NCI-H1930 (cell line): ENCODE results near the gene SNX18.

Source experiments
- DNase-seq, 2 experiments: peaks; one replicate each; lab custom pipeline; 2025; lab: John Stamatoyannopoulos, UW

SNX18 gene

DNA sequence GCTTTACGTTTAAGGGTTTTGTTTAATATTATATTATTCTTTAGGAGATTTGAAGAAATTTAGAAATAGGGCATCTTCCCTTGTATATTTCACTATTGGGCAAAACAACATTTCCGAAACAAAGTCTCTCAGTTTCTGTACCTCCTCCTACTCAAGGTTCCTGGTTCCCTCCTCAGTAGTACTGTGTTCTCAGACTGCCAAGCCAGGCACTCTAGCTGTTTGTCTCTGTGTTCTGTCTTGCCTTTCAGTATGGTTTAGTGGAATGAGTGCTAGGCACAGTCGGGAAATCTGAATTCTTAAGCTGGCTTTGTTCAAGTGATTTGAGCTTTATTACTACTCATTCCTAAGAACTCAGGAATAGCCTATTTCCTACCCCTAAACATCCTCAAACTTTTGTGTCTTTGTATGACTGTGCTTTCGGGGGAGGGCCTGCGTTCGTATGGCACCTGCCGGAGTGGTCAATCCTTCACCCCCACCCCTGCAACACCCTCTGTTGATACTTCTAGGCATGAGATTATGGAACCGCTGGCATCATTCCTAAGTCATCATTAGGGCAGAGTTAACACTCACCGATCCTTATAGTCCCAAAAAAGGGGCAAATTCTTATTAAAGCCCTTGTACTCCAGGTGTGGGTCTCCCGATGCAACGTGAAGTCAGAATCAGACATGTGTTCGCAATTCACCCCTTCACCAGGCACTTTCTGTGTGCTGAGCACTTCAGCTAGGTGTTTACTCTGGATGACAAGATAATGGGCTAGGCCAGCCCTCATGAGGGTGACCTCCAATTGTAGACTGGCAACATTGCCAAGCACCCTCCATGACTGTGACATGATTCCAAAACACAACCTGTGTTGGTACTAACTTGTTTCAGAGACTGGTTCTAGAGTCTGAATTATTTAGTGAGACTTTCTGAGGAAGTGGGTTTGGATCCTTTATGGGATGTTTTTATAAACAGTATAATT is 24.5 kb downstream of the SNX18 start:
- DNase-seq: no peak

DNA sequence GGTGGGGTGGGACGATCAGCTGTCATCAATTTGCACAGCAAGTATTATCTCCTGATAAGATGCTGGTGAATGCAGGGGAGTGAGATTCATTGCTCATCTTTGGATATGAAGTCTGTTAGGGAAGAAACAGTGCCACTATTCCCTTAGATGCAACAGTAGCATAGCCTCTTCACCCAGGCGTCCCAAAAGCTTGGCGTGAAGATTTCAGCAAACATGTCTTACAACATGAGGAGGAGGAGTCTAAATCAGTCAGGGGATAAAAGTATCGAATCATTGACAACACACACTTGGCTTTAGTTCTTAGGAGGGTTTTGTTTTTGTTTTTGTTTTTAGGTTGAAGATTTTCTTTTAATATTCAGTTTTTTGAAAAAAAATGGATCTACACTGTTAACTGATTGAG is 26.5 kb downstream of the SNX18 start:
- no peak for DNase-seq

DNA sequence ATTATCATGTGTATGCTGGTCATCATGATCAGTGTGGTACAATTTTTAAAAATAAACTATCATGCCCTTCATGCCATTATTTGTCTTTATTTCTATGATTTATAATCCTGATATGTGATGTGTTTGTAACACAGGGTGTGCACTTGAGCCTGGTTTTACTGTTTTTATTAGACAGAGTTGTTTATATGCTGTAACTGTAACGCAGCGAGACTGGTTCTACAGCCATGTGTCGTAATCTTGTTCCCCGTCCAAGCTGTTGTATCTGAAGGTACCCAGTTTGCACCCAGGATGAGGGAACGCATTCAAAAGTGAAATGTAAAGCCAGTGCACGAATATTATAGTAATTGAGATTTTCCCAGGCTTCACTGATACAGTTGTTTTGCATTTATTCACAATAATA is 28.2 kb downstream of the SNX18 start:
- no peak for DNase-seq

DNA sequence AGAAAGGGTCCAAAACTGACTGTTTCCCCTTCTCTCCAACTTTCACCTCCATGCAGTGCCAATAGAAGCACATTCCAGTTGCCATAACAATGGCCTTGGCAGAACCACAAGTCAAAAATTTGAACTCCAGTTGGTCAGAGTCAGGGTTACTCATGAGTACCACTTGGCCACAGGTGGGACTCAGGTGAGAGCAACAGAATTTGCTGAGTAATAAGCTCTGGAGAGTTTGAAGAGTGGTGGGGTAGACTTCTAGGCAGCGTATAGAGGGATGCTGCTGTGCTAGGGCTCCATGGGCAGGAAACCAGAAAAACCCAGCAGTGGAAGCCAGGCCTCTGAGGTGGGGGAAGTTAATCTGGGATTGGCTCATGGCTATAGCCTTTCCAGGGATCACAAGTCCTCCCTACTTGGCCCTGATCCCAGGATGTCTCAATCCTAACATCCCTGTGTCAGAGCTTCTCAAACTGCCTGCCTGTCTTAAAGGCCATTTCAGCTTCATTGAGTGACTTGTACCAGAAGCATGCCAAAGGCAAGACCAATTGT is 30.2 kb downstream of the SNX18 start:
- DNase-seq: no peak

DNA sequence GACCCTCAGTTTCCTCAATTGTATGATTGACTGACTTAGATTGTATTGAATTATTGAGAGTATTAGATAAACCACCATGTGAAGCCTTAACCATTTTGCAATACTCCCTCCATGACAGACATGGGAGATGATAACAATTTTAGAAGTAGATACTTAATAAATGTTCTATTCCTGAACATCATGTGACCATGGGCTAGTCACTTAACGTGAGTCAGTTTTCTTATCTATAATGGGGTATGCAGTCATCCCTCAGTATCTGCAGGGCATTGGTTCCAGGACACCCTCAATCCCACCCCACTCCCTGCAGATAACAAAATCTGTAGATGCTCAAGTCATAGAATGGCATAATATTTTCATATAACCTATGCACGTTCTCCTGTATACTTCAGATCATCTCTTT is 31.0 kb downstream of the SNX18 start:
- DNase-seq: no peak

DNA sequence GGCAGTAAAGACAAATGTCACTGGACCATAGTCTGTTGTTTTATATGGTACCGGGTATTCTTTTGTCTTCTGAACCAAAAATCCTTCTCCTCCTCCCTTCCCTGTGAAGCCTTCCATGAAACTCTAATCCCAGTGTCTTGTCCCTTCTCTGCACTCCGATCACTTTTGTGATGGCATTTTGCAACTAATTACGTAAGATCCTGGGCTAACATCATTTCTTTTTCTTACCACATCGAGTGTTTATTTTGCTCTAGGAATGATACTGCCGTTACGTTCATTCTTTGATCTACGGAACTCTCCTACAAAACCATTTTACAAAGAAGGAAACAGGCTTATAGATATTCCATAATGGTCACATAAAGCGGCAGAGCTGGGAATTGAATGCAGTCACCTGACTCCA is 33.7 kb downstream of the SNX18 start:
- no peak for DNase-seq

DNA sequence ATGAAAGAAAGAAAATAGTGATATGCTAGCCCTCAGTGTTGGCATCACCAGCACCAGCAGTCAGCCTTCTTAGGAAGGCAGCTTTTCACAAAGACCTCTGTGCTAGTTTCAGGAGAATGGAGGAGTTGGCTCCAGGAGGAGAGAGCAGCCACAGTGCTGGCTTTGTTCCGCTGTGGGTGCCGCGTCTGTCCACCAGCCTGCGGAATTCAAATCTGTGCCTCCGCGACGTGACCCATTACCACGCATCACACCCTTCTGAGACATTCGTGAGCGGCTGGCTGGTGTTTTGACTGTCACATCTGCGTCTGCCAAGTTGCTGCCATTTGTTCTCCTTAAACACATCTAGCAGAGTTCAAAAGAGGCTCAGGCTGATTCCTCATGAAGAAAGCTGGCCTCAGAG is 34.4 kb downstream of the SNX18 start:
- DNase-seq: no peak

DNA sequence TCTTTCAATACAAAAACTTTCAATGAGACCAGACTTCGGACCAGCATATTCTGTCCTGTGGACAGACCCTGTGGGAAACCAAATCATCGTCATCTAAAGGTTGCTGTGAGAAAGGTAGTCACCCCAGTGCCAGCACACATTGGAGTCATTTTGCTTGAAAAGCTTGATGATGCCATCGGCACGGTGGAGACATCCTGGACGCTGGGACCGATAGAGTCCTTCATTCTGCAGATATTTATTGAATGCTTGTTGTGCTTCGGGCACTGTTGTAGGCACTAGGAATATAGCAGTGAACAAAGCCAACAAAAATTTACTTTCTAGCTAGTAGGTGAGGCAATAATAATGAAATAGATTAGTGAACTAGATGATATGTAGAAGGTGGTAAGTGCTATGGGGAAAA is 34.9 kb downstream of the SNX18 start:
- no peak for DNase-seq

DNA sequence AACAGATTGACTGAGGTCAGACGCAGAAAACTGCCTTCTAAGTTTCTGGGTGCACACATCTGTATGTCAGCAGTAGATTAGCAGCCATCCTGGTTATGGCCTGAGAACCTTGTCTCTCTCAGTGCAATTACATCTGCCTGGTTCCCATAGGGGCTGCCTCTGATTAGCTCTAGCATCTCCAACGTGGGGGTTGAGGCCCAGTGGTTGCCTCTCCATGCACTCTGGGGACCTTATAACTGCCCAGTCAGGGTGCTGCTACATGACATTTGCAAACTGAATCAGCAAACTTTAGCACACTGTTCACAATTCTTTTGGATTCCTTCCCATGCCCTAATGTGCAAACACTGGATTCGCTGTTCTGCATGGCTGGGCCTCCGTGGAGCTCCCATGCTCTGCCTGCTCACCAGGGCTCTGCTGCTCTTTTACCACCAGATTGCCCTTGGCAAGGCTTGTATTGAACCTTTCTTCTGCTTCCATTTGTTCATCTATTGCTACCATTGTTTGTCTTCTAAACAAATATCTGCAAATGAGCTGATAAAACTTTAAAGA is 36.2 kb downstream of the SNX18 start:
- no peak for DNase-seq

DNA sequence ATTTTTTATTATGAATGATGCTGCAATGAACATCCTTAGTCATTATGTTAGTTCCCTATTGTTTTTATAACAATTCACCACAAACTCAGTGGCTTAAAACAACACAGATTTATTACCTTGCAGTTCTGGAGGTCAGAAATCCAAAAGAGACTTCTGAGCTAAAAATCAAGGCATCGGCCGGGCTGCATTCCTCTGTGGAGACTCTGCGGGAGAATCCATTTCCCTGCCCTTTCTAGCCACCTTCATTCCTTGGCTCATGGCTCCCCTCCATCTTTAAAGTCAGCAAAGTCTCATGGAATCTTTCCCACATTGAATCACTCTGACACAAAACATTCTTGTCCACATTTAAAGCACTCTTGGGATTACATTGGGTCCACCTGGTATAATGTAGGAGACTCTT is 38.6 kb downstream of the SNX18 start:
- DNase-seq: no peak

DNA sequence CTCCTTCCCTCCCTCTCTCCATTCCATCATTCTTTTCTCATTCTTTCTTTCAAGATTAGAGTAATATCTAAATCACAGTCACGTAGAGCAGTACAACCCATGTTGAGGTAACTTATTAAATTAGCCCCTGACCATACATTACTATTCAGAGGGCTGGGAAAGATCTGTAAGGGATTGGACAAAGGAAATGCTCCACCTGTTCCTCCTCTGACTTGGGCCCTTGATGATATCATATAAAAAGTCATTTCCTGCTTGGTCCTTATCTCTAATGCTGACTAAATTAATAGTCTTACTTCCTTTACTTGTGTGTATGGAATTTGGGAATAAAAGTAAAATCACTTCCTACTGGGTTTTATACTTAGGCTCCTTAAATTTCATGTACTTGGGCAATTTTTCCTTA is 40.8 kb downstream of the SNX18 start:
- DNase-seq: no peak

DNA sequence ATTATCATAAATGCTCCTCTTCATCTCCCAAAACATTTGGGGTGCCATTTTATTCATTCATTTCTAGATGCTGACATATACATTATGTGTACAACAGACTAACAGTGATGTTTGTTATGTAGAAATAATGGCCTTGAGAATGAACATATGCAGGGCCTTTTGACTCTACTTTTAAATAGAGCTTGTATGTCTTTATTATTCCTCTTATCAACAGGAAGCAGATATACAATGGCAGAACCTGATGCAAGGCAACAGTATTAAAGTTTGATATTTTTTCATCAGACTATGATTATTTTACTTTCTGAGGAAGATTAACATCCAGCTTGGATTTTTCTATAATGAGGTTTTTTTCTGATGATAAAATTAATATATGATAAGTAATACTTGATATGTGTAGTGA is 44.1 kb downstream of the SNX18 start:
- DNase-seq: no peak

DNA sequence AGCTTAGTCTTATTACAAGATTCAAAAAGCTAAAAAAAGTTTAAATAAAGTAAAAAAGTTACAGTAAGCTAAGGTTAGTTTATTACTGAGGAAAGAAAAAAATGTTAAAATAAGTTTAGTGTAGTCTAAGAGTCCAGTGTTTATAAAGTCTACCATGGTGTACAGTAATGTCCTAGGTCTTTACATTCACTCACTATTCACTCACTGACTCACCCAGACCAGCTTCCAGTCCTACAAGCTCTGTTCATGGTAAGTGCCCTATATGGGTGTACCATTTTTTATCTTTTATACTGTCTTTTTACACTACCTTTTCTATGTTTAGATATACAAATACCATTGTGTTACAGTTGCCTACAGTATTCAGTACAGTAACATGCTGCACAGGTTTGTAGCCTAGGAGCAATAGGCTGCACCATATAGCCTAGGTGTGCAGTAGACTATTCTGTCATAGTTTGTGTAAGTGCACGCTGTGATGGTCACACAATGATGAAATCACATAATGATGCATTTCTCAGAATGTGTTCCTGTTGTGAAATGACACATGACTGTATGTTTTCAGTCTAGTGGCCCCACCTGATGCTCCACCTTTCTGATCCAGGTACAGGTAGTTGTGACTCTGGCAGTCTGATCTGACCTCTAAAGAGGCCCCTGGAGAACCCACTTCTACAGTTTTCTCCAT is 45.7 kb downstream of the SNX18 start:
- no peak for DNase-seq

DNA sequence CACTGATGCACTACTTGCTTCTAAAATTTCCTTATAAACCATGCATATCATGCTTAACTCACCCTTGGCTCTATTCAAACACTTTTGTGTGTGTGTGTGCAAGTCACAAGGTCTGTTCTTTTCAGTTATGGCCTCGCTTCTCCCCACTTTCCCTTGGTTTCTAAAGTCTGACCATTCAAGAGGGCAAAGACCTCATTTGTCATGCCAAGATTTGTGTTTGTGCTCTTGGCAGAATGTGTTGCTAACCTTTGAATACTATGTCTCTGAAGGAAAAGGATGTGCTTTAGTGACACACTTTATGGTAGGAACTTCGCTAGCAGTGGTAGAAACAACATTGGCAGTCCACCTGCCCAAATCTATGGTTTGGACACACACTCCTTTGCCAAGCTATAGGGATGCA is 50.4 kb downstream of the SNX18 start:
- no peak for DNase-seq

DNA sequence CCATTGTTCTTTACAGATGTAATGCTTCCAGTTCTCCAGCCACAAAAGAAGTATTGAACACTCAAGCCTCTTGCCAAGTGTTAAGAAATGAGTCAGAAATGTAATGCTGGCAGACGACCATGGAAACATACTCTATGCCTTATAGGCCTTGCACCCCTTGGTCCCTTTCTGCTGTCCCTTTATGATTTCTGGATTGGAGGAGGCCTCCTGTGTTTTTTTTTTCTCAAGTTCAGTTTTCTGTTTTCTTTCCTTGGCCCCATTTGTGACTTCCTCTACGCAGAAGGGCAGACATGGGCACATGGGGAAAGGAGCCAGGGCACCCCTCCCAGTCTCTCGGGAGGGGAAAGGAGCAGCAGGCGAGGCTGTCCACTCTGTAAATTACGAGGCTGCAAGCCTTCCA is 53.4 kb downstream of the SNX18 start:
- no peak for DNase-seq

DNA sequence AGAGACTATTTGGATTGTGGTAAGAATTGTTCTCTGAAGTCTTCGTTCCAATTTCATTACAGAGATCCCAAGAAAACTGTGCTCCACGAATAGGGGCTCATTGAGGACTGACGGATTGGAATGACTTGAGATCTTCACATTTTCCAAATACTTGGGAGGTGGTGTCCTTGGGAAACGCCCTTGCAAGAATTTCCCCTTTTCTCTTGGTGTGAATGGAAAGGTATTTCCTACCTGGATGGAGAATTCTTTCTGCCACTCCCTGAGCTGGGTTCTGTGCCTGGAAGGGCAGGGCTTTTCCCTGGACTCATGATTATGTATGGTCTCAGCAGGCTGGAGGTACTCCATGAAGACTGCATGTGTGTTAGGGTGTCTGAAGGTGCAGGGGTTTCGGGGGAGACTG is 53.9 kb downstream of the SNX18 start:
- no peak for DNase-seq

DNA sequence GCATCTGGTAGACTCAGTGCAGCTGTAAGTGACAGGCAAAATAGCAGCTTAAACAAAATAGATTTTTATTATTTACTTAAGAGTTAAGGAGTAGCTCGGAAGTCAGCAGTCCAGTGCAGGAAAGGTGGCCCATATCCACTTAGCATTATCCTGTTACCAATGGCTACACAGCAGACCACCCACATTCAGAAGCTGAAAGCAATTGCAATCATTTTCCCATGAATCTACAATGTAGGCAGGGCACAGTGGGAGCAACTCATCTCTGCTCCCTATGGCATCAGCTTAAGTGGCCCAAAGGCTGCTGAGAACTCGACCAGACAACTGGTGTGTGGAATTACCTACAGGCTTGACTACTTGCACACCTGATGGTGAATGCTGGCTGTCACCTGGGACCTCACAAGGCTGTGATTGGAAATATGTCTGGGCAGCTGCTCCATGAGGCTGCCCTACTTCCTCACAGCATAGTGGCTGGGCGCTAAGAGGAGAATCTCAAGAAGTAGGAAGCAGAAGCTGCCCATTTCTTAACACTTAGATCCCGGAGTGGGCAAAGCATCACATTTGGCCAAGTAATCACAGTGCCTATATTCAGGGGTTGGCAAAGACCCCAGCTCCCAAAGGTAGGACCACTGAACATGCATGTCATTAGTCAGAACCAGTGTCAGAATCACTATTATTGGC is 56.4 kb downstream of the SNX18 start:
- no peak for DNase-seq

DNA sequence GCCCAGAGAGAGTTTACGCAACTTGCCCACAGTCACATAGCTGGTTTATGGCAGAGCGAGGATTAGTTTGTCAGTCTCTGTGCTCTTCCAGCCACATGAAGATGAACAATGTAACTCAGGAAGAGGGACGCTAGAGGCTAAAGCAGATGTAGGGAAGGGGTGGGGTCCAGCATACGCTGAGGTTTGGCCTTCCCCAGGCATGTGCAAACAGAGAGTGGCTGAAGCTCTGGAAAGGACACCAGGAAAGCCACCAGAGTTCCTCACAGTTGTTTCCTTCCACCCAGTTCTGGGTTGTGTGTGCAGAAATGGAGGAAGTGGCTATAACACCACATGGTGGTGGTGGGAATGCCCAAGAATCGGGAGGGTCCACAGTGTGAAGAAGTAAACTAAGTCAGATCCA is 60.0 kb downstream of the SNX18 start:
- DNase-seq: no peak

DNA sequence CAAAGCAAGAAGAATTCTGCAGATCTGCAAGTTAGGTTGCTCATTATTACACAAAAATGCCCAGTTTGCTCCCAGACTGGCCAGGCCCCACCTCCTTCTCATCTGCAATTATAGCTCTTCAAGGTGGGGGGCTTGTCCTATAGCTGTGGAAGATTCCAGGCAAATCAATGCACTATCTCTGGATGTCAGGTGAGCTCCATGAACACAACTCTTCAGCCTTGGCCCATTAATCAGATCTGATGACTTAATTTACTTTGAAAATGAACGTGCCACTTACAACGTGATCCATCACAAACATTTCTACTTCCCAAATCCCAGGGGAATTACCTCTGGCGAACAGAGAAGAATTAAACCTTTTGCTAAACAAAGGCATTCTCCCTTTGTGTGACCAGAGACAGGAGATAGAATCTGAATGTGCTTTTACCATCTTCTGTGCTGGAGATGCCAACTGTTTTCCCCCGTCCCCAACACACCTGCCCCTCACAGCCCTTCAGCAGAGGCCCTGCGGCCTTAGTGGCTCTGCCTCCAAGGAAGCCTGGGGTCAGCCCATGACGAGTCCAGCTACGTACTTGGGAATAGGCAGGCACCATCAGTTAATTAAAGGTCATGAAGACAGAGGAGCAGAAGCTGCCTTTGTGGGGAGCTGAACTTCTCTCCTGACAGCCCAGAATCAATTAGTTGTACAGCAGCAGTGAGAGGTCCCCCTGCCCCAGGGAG is 60.5 kb downstream of the SNX18 start:
- no peak for DNase-seq

DNA sequence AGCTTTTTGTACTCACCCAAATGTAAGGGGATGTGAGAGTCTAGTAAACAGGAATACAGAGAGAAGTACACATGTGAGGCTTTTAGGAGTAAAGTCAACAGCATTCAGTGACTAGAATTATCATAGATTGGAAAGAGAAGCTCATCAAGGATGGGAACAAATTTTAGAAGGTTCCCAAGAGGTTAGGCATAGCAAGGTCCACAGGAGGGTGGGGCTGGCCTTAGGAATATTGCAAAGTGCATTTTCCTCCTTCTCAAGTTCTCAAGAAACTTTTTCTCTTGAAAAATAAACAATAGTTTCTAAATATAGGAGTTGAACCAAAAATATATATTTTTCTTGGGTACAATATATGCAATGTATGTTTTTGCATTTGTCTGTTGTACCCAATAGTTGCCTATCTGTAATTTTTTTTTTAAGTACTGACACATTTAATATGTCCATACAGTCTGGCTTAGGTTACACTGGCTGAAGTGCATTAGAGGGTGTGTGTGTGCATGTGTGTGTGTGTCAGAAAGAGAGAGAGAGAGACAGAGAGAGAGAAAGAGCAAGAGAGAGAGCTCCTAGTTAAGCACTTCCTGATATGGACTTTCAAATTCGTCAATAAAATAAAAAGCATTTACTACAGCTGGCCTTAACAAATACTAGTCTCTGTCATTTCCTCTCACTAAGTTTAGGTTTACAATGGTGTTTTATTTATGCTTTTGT is 62.2 kb downstream of the SNX18 start:
- no peak for DNase-seq
